ENCODE results near the gene MYOZ2.
"Not testable (repeated sequence)": the region's sequence is repeated elsewhere in the genome, so short reads cannot be mapped to it uniquely, and the experiment has no call there.

The MYOZ2 gene

GRCh38 chr4:119165767-119166166, 30.1 kb downstream of the MYOZ2 start:
- Histone ChIP-seq H3K4me3 (ENCODE audit: low read length) (no peak overlapping the region), H3K36me3 (ENCODE audit: insufficient read depth, low read depth, low read length) (no peaks in the 10 kb centered on the region), H3K9ac (ENCODE audit: low read depth, low read length) (no peak overlapping the region), H3K27ac (ENCODE audit: low read length) (no peak overlapping the region), H3K4me1 (ENCODE audit: insufficient read depth, low read length) (no peaks in the 10 kb centered on the region), H3K27me3 (ENCODE audit: insufficient read depth, low read length) (no peaks in the 10 kb centered on the region), H3K9me3 (ENCODE audit: insufficient read depth, low read depth, low read length) (no peaks in the 10 kb centered on the region)

- Histone ChIP-seq H3K4me1 (ENCODE audit: insufficient read depth, low read length) (no peaks in the 10 kb centered on the region), H3K27ac (ENCODE audit: low read length) (no peak overlapping the region), H3K36me3 (ENCODE audit: insufficient read depth, low read depth, low read length) (no peaks in the 10 kb centered on the region), H3K9me3 (ENCODE audit: insufficient read depth, low read depth, low read length) (no peaks in the 10 kb centered on the region), H3K27me3 (ENCODE audit: insufficient read depth, low read length) (no peaks in the 10 kb centered on the region), H3K9ac (ENCODE audit: low read depth, low read length) (no peak overlapping the region), H3K4me3 (ENCODE audit: low read length) (no peak overlapping the region)
These were observed 34.6 kb downstream of the MYOZ2 start for GRCh38 chr4:119170195-119170594.

- Histone ChIP-seq H3K4me3 (ENCODE audit: low read length) (no peak overlapping the region), H3K4me1 (ENCODE audit: insufficient read depth, low read length) (no peaks in the 10 kb centered on the region), H3K36me3 (ENCODE audit: insufficient read depth, low read depth, low read length) (no peaks in the 10 kb centered on the region), H3K27ac (ENCODE audit: low read length) (no peak overlapping the region), H3K27me3 (ENCODE audit: insufficient read depth, low read length) (no peaks in the 10 kb centered on the region), H3K9ac (ENCODE audit: low read depth, low read length) (no peak overlapping the region), H3K9me3 (ENCODE audit: insufficient read depth, low read depth, low read length) (no peaks in the 10 kb centered on the region)
These were observed 36.6 kb downstream of the MYOZ2 start for GRCh38 chr4:119172223-119172622.

GRCh38 chr4:119173729-119174361, 38.2 kb downstream of the MYOZ2 start:
- not testable (repeated sequence) for H3K4me3 ChIP-seq (ENCODE audit: low read length); H3K36me3 ChIP-seq (ENCODE audit: insufficient read depth, low read depth, low read length); H3K27ac ChIP-seq (ENCODE audit: low read length); H3K27me3 ChIP-seq (ENCODE audit: insufficient read depth, low read length); H3K9ac ChIP-seq (ENCODE audit: low read depth, low read length); H3K4me1 ChIP-seq (ENCODE audit: insufficient read depth, low read length); H3K9me3 ChIP-seq (ENCODE audit: insufficient read depth, low read depth, low read length)

- Histone ChIP-seq H3K36me3 (ENCODE audit: insufficient read depth, low read depth, low read length) (no peaks in the 10 kb centered on the region), H3K27ac (ENCODE audit: low read length) (no peak overlapping the region), H3K4me1 (ENCODE audit: insufficient read depth, low read length) (no peaks in the 10 kb centered on the region), H3K9me3 (ENCODE audit: insufficient read depth, low read depth, low read length) (no peaks in the 10 kb centered on the region), H3K4me3 (ENCODE audit: low read length) (no peak overlapping the region), H3K27me3 (ENCODE audit: insufficient read depth, low read length) (no peaks in the 10 kb centered on the region), H3K9ac (ENCODE audit: low read depth, low read length) (no peak overlapping the region)
These were observed 43.4 kb downstream of the MYOZ2 start for GRCh38 chr4:119179011-119179410.

- H3K36me3 ChIP-seq (ENCODE audit: insufficient read depth, low read depth, low read length) = no peaks in the 10 kb centered on the region
- H3K9me3 ChIP-seq (ENCODE audit: insufficient read depth, low read depth, low read length) = no peaks in the 10 kb centered on the region
- no peaks in the 10 kb centered on the region for H3K27me3 ChIP-seq (ENCODE audit: insufficient read depth, low read length)
- H3K4me1 ChIP-seq (ENCODE audit: insufficient read depth, low read length) = no peaks in the 10 kb centered on the region
- no peak overlapping the region for H3K9ac ChIP-seq (ENCODE audit: low read depth, low read length)
- H3K27ac ChIP-seq (ENCODE audit: low read length) = no peak overlapping the region
- H3K4me3 ChIP-seq (ENCODE audit: low read length) = no peak overlapping the region
These were observed 48.5 kb downstream of the MYOZ2 start for GRCh38 chr4:119184128-119184527.

GRCh38 chr4:119189638-119190037, 54.0 kb downstream of the MYOZ2 start:
- H3K27ac ChIP-seq (ENCODE audit: low read length) = no peak overlapping the region

GRCh38 chr4:119190354-119190753, 54.7 kb downstream of the MYOZ2 start:
- Histone ChIP-seq H3K9ac (ENCODE audit: low read depth, low read length) (no peak overlapping the region), H3K4me1 (ENCODE audit: insufficient read depth, low read length) (no peaks in the 10 kb centered on the region), H3K36me3 (ENCODE audit: insufficient read depth, low read depth, low read length) (no peaks in the 10 kb centered on the region), H3K27ac (ENCODE audit: low read length) (no peak overlapping the region), H3K4me3 (ENCODE audit: low read length) (no peak overlapping the region), H3K9me3 (ENCODE audit: insufficient read depth, low read depth, low read length) (no peaks in the 10 kb centered on the region), H3K27me3 (ENCODE audit: insufficient read depth, low read length) (no peaks in the 10 kb centered on the region)

More at GRCh38 chr4:119189638-119190037, 54.0 kb downstream of the MYOZ2 start:
- Histone ChIP-seq H3K4me3 (ENCODE audit: low read length) (no peak overlapping the region), H3K9ac (ENCODE audit: low read depth, low read length) (no peak overlapping the region), H3K36me3 (ENCODE audit: insufficient read depth, low read depth, low read length) (no peaks in the 10 kb centered on the region), H3K9me3 (ENCODE audit: insufficient read depth, low read depth, low read length) (no peaks in the 10 kb centered on the region), H3K4me1 (ENCODE audit: insufficient read depth, low read length) (no peaks in the 10 kb centered on the region), H3K27me3 (ENCODE audit: insufficient read depth, low read length) (no peaks in the 10 kb centered on the region)

GRCh38 chr4:119191505-119191904, 55.9 kb downstream of the MYOZ2 start:
- Histone ChIP-seq H3K9ac (ENCODE audit: low read depth, low read length) (no peak overlapping the region), H3K27ac (ENCODE audit: low read length) (no peak overlapping the region), H3K4me1 (ENCODE audit: insufficient read depth, low read length) (no peaks in the 10 kb centered on the region), H3K9me3 (ENCODE audit: insufficient read depth, low read depth, low read length) (no peaks in the 10 kb centered on the region), H3K27me3 (ENCODE audit: insufficient read depth, low read length) (no peaks in the 10 kb centered on the region), H3K36me3 (ENCODE audit: insufficient read depth, low read depth, low read length) (no peaks in the 10 kb centered on the region), H3K4me3 (ENCODE audit: low read length) (no peak overlapping the region)

GRCh38 chr4:119197772-119198212, 62.2 kb downstream of the MYOZ2 start:
- no peaks in the 10 kb centered on the region for H3K9me3 ChIP-seq (ENCODE audit: insufficient read depth, low read depth, low read length)
- no peaks in the 10 kb centered on the region for H3K4me1 ChIP-seq (ENCODE audit: insufficient read depth, low read length)
- no peak overlapping the region for H3K9ac ChIP-seq (ENCODE audit: low read depth, low read length)
- H3K27me3 ChIP-seq (ENCODE audit: insufficient read depth, low read length) = no peaks in the 10 kb centered on the region
- H3K36me3 ChIP-seq (ENCODE audit: insufficient read depth, low read depth, low read length) = no peaks in the 10 kb centered on the region
- H3K27ac ChIP-seq (ENCODE audit: low read length) = no peak overlapping the region
- H3K4me3 ChIP-seq (ENCODE audit: low read length) = no peak overlapping the region

- H3K27ac ChIP-seq (ENCODE audit: low read length) = no peak overlapping the region
- no peaks in the 10 kb centered on the region for H3K36me3 ChIP-seq (ENCODE audit: insufficient read depth, low read depth, low read length)
- no peaks in the 10 kb centered on the region for H3K9me3 ChIP-seq (ENCODE audit: insufficient read depth, low read depth, low read length)
- H3K27me3 ChIP-seq (ENCODE audit: insufficient read depth, low read length) = no peaks in the 10 kb centered on the region; the same call in 1 of the 2 replicates
- H3K4me3 ChIP-seq (ENCODE audit: low read length) = no peak overlapping the region
- H3K4me1 ChIP-seq (ENCODE audit: insufficient read depth, low read length) = peaks cover 14% of the 10 kb centered on the region; the same call in 1 of the 2 replicates
- no peak overlapping the region for H3K9ac ChIP-seq (ENCODE audit: low read depth, low read length)
These were observed 69.3 kb downstream of the MYOZ2 start for GRCh38 chr4:119204916-119205315.

GRCh38 chr4:119205690-119206089, 70.1 kb downstream of the MYOZ2 start:
- Histone ChIP-seq H3K27ac (ENCODE audit: low read length) (no peak overlapping the region), H3K9ac (ENCODE audit: low read depth, low read length) (no peak overlapping the region), H3K4me3 (ENCODE audit: low read length) (no peak overlapping the region), H3K4me1 (ENCODE audit: insufficient read depth, low read length) (peaks cover 14% of the 10 kb centered on the region), H3K9me3 (ENCODE audit: insufficient read depth, low read depth, low read length) (no peaks in the 10 kb centered on the region), H3K36me3 (ENCODE audit: insufficient read depth, low read depth, low read length) (no peaks in the 10 kb centered on the region), H3K27me3 (ENCODE audit: insufficient read depth, low read length) (peaks cover 7% of the 10 kb centered on the region)

Measured in iPS-20b (cell line).